ENCODE data around the gene SETDB2. TPM values are rescaled to one million over a fixed set of nuclear protein-coding genes. Genes with fewer than 3 reads are reported as not detected.

The SETDB2 gene
- total RNA-seq, 1 experiment from 2014 or later, result 5.2 TPM

GRCh38 chr13:49437705-49438104, 6.4 kb upstream of the SETDB2 start (continued):
- TF ChIP-seq CTCF (IDR thresholded peaks at IDR 0.05 in 2 of 3, conservative IDR thresholded peaks at IDR 0.05 in 1 of 3; ENCODE audit: borderline replicate concordance in 1 of 3, insufficient read depth in 1 of 3, low read depth in 2 of 3, low read length in 2 of 3) (no peak), SRF (IDR thresholded peaks at IDR 0.05; ENCODE audit: low read depth) (no peak)

GRCh38 chr13:49439609-49440008, 4.5 kb upstream of the SETDB2 start:
- no TSS peak for BruUV-seq (replicated peaks)
- Histone ChIP-seq H3K27me3 (ENCODE audit: insufficient read depth, low read length) (no peaks in the 10 kb centered on the region), H3K4me1 (ENCODE audit: control insufficient read depth in 1 of 2, insufficient read depth in 2 of 2, low read length in 2 of 2) (peaks cover 4 to 9% of the 10 kb centered on the region in 2 experiments; a peak in 2 of 4 replicates), H3K36me3 (ENCODE audit: control insufficient read depth in 1 of 2, insufficient read depth in 2 of 2, low read length in 2 of 2) (no peaks in the 10 kb centered on the region), H2AFZ (ENCODE audit: low read depth, low read length, poor library complexity, severe bottlenecking) (no peak overlapping the region), H3K79me2 (ENCODE audit: insufficient read depth, low read length) (no peaks in the 10 kb centered on the region), H3K4me3 (replicated peaks in 1 of 2; ENCODE audit: low read depth in 1 of 2, low read length in 2 of 2) (no peak overlapping the region), H4K20me1 (ENCODE audit: insufficient read depth) (no peaks in the 10 kb centered on the region), H3K4me2 (ENCODE audit: low read length) (no peak overlapping the region), H3K9ac (ENCODE audit: low read length) (no peak overlapping the region), H3K9me2 (ENCODE audit: insufficient read depth) (no peaks in the 10 kb centered on the region), H3K9me3 (ENCODE audit: control insufficient read depth in 1 of 2, insufficient read depth in 1 of 2, low read depth in 1 of 2, low read length in 2 of 2) (no peaks in the 10 kb centered on the region), H3K27ac (ENCODE audit: low read depth, low read length) (no peak overlapping the region)
- intact Hi-C loops (cut with micrococcal nuclease), result loop anchor here (10.0 kb wide), 1 partner anchor 165 kb away; no protein-coding TSS in a partner anchor
- ChIA-PET POLR2A (no interaction called here), CTCF (no interaction called here), RAD21 (ENCODE audit: low non-redundant PET in 1 of 2, low total read pairs in 2 of 2, uncharacterized antibody in 2 of 2, unreplicated experiment in 2 of 2) (no interaction called here)
- DNase-seq (ENCODE audit: low read depth, low spot score) (no peak), ATAC-seq (no peak)
- TF ChIP-seq SRF (IDR thresholded peaks at IDR 0.05; ENCODE audit: low read depth) (no peak), ZBTB33 (IDR thresholded peaks at IDR 0.05; ENCODE audit: extremely low read depth, insufficient replicate concordance, low read length) (no peak), REST (IDR thresholded peaks at IDR 0.05; ENCODE audit: low read depth) (no peak), EGR1 (IDR thresholded peaks at IDR 0.05; ENCODE audit: low read depth) (no peak), ELF1 (IDR thresholded peaks at IDR 0.05; ENCODE audit: borderline replicate concordance, low read depth) (no peak), MAX (IDR thresholded peaks at IDR 0.05) (no peak), EZH2 (IDR thresholded peaks at IDR 0.05) (no peak), ZFX (IDR thresholded peaks at IDR 0.05) (no peak), CTCF (IDR thresholded peaks at IDR 0.05 in 2 of 3, conservative IDR thresholded peaks at IDR 0.05 in 1 of 3; ENCODE audit: borderline replicate concordance in 1 of 3, insufficient read depth in 1 of 3, low read depth in 2 of 3, low read length in 2 of 3) (no peak), JUND (IDR thresholded peaks at IDR 0.05) (no peak), POLR2A (IDR thresholded peaks at IDR 0.05; ENCODE audit: borderline replicate concordance, extremely low read depth, insufficient read depth, insufficient read length) (no peak), TCF7L2 (IDR thresholded peaks at IDR 0.05; ENCODE audit: borderline replicate concordance, extremely low read depth, insufficient read depth, insufficient read length) (no peak), FOSL1 (IDR thresholded peaks at IDR 0.05; ENCODE audit: low read depth) (no peak), RAD21 (IDR thresholded peaks at IDR 0.05; ENCODE audit: low read depth) (no peak), EZH2phosphoT487 (IDR thresholded peaks at IDR 0.05; ENCODE audit: borderline replicate concordance) (no peak), SIN3A (IDR thresholded peaks at IDR 0.05; ENCODE audit: low read depth) (no peak)
